Activated CD8-positive, alpha-beta memory T cell treated with anti-CD3 and anti-CD28 coated beads, Interleukin-2, amount 50 U/mL, for 1 hour (primary cell): ENCODE data around the gene GADD45G.

Experiments used
- DNase-seq: peaks from one replicate; pipeline ENCODE4 v3.0.0-alpha.2; 2020; ENCODE audit errors: extremely low read depth

Gene GADD45G

GRCh38 chr9:89604729-89605464 is at the start of gene GADD45G:
Gene GADD45G (plus strand): TSS chr9:89605012. CDS start chr9:89605122, 110 bp downstream.
- DNase-seq = peak; percentile 85

- DNase-seq = no peak
Observed at GRCh38 chr9:89555036-89555415, 49.8 kb upstream of the GADD45G start.

GRCh38 chr9:89555451-89556375 is 49.1 kb upstream of the GADD45G start:
- no peak for DNase-seq

DNA sequence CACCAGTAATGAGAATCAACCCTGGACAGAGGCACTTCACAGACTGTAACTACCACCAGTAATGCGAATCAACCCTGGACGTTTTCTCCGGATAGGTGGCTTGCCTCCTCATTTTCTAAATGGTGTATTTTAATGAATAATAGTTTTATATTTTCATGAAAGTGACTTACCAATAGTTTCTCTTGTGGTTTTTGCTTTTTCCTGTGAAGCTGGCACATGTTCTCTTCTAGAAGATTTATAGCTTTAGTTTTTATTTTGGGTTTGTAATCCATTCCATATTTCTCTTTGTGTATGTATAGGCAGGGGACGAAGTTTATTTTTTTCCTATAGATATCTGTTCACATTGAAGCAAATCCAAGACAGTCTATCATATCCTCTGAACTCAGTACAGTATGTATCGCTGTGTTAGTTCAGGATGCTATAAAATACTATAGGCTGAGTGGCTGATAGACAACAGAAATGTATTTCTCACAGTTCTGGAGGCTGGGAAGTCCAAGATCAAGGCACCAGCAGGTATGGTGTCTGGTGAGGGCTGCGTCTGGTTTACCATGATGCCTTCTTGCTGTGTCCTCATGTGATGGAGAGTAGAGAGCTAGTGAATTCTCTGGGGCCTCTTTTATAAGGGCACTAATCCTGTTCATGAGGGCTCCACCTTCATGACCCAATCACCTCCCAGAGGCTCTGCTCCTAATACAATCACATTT is 46.5 kb upstream of the GADD45G start:
- no peak for DNase-seq

- DNase-seq = no peak
Observed at GRCh38 chr9:89558948-89559347, 45.9 kb upstream of the GADD45G start.

GRCh38 chr9:89562186-89562814 is 42.5 kb upstream of the GADD45G start:
- no peak for DNase-seq

- DNase-seq = no peak
Observed at GRCh38 chr9:89563571-89564345, 41.1 kb upstream of the GADD45G start.

GRCh38 chr9:89564346-89564878 is 40.4 kb upstream of the GADD45G start:
- DNase-seq = no peak

DNA sequence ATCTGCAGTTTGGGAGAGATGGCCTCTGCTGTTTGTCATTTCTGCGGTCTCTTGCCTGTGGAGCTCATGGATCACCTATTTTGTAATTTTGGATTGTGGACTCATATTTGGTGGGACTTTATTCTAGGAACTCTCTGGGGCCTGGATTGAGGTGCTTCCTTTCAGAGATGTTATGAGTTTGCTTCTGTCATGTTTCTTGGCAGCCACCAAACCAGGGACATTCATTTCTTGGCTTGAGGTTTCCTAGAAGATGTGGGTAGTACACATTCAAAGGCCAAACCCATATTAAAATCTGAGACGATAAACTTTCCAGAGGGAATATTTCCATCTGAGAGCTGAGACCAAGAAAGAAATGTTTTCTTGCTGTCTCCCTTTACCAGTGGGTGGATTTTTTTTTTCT is 37.2 kb upstream of the GADD45G start:
- DNase-seq = no peak

DNA sequence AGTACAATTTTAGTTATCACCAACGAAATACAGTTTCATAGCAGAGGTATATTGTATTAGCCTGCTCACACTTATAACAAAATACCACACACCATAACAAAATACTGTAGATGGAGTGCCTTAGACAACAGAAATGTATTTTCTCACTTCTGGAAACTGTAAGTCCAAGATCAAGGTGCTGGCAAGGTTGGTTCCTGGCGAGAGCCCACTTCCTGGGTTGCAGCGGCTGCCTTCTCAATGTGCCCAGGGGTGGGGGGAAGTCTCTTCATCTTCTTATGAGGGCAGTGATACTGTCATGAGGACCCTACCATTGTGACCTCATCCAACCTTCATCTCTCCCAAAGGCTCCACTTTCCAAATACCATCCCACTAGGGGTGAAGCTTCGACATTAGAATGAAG is 30.5 kb upstream of the GADD45G start:
- DNase-seq = no peak

DNA sequence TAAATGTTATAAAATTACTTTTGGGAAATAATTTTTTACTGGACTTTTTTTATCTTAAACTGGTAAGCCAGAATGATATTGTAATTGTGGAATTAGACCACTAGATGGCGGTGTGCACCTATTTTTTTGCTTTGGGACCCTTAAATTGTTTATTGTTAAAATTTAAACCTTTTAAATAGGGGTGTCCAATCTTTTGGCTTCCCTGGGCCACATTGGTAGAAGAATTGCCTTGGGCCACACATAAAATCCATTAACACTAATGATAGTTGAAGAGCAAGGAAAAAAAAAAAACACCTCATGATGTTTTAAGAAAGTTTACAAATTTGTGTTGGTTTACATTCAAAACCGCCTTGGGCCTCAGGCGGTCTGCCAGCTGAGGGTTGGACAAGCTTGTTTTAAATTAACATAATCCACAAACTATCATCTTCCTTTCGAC is 28.4 kb upstream of the GADD45G start:
- no peak for DNase-seq

GRCh38 chr9:89577363-89577762 is 27.4 kb upstream of the GADD45G start:
- DNase-seq = no peak

DNA sequence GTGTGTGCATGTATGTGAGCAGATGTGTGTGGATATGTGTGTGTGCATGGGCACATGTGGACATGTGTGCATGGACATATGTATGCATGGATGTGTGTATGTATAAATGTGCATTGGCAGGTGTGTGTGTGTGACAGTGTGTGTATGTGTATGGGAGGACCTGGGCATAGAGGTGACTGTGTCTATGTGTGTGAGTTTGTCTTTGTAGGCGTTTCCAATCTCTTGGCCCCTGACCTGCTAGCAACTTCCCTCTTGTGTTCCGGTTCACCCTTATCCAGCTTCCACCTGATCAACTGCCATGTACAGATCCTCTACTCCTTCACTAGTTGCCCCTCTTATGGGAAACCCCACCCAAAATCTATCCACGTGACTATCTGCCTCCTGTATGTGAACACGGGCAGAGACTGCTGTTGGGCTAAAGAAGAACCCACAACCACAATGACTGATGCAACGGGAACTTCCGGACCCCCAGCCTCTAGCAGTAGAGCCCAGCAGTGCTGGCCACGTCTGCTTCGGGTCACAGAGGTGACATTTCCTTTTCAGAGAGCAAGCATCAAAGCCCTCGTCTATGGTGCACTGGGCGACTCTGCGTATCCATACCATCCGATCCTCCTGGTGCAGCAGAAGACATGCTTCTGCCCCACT is 24.9 kb upstream of the GADD45G start:
- no peak for DNase-seq

DNA sequence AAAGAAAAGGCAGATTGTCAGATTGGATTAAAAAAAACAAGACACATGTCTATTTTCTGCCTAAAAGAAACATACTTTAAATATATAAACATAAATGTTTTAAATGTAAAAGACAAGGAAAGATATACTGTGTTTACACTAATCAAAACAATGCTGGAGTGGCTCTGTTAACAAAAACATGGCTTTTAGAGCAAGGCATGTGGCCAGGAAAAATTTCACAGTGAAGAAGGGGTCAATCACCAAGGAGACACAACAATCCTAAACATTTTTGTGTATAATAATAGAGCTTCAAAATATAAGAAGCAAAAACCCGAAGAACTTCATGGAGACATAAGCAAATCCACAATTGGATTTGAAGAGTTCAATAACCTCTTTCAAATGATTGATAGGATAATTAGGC is 18.5 kb upstream of the GADD45G start:
- no peak for DNase-seq

GRCh38 chr9:89588271-89588879 is 16.4 kb upstream of the GADD45G start:
- no peak for DNase-seq

DNA sequence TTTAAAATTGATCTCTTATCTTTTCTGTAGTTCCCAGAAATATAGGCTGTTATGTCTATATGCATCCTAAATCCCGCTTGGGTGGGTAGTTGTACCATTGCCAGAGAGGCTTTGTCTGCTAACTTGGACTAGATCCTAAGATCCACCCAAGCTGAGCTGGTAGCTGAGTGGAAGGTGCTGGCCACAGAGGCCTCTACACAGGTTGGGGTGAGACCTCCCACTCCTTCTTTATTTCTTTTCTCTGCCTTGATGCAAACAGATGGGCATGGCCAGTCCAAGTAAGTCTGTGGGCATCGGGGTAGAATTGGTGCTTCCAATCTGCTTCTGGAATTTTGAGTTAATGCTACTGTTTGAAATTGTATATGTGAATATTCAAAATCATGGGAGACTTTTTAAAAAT is 14.4 kb upstream of the GADD45G start:
- DNase-seq = no peak

DNA sequence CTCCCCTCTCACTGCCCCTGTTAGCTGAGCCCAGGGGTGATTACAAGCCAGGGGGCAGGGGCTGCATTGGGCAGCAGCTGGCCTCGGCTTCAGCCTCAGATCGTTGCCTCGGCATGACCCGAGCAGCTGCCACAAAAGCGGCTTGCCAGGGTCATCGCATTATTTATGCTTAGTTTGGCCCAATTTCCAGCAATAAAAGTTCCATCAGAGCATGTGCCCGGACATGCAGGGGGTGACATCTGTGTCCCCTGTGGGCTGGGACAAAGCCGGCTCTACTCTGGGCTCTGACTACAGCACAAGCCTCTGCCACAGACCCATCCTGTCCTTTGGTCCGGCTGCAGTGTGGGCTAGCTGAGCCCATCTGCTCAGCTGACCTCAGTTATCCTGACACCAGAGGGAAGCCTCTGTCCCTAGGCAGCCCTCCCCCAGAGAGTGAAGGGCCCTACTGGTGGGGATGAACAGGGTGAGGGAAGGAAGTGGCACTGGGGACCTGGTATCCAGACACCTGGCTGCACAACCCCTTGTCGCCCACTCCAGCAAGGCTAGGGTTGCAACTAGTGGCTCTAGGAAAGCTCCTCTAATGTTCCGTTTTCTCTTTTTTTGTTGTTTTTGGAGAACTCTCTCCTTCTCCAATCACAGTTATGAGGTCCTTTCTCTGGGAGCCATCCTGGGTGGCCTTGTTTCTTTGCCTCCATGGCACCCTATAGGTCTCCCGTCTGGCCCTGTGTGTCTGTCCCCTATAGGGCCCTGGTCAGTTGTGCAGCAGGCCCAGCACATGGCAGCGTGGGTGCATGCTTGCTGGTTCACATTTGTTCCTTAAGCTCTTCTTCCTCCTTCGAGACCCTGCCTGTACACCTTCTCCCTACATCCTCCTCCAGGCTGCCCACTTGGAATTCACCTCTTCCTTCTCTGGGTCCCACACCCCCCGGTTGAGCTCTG is 13.3 kb upstream of the GADD45G start:
- no peak for DNase-seq

- no peak for DNase-seq
Observed at GRCh38 chr9:89592213-89592815, 12.5 kb upstream of the GADD45G start.
